Measurements from ENCODE around the gene SLC39A3. TPM values are rescaled to one million over a fixed set of nuclear protein-coding genes. Genes with fewer than 3 reads are reported as not detected.

The SLC39A3 gene
- total and polyA plus RNA-seq, 3 experiments from 2014 or later, result 35.4 to 51.3 (median 44.1) TPM

GRCh38 chr19:2782329-2782935, 42.6 kb upstream of the SLC39A3 start:
- Histone ChIP-seq H3K27me3 (ENCODE audit: insufficient read depth, low read length, poor library complexity, severe bottlenecking) (no peaks in the 10 kb centered on the region), H3K27ac (ENCODE audit: low read depth, low read length) (peak overlapping the region; percentile 94), H3K4me3 (ENCODE audit: low read length) (peak overlapping the region; percentile 93), H3K9me3 (ENCODE audit: low read length) (no peaks in the 10 kb centered on the region), H3K4me1 (ENCODE audit: insufficient read depth, low read length) (peaks cover 43% of the 10 kb centered on the region), H3K36me3 (ENCODE audit: insufficient read depth, low read length) (no peaks in the 10 kb centered on the region)
- peaks cover 0 to 9% (median 0%) of the 10 kb centered on the region in 3 donors for H3K36me3 Mint-ChIP-seq
- no peaks in the 10 kb centered on the region for H3K27me3 Mint-ChIP-seq
- H3K4me3 Mint-ChIP-seq, result peak overlapping the region; percentile 85 to 94 (median 87)
- peaks cover 46 to 73% (median 54%) of the 10 kb centered on the region in 3 donors for H3K4me1 Mint-ChIP-seq
- CTCF ChIA-PET, result interaction anchor here (1.0 to 1.5 kb wide), 2 partner anchors 134 to 168 kb away, joined by 3 to 4 read pairs; no protein-coding TSS in a partner anchor
- POLR2A ChIA-PET, result no interaction called here
- H3K9me3 Mint-ChIP-seq, result no peaks in the 10 kb centered on the region
- peak overlapping the region; percentile 86 to 98 (median 96) for H3K27ac Mint-ChIP-seq
- no peak for DNase-seq

GRCh38 chr19:2780284-2780683, 40.5 kb upstream of the SLC39A3 start:
- H3K27ac ChIP-seq (ENCODE audit: low read depth, low read length), result no peak overlapping the region
- no peak overlapping the region for H3K4me3 ChIP-seq (ENCODE audit: low read length)
- Mint-ChIP-seq H3K36me3 (peaks cover 0 to 12% (median 0%) of the 10 kb centered on the region in 3 donors), H3K27me3 (no peaks in the 10 kb centered on the region), H3K9me3 (no peaks in the 10 kb centered on the region), H3K4me1 (peaks cover 48 to 72% (median 55%) of the 10 kb centered on the region in 3 donors), H3K27ac (peak overlapping the region in 7 of 8 donors; percentile 18 to 96 (median 62)), H3K4me3 (peak overlapping the region in 3 of 7 donors; percentile 32 to 52 (median 44))
- no peaks in the 10 kb centered on the region for H3K9me3 ChIP-seq (ENCODE audit: low read length)
- DNase-seq, result no peak
- no peaks in the 10 kb centered on the region for H3K27me3 ChIP-seq (ENCODE audit: insufficient read depth, low read length, poor library complexity, severe bottlenecking)
- CTCF ChIA-PET, result interaction anchor here (1.0 kb wide), 1 partner anchor 39 kb away, joined by 3 read pairs; no protein-coding TSS in a partner anchor
- POLR2A ChIA-PET, result no interaction called here
- no peaks in the 10 kb centered on the region for H3K36me3 ChIP-seq (ENCODE audit: insufficient read depth, low read length)
- H3K4me1 ChIP-seq (ENCODE audit: insufficient read depth, low read length), result peaks cover 49% of the 10 kb centered on the region

- H3K27me3 ChIP-seq (ENCODE audit: insufficient read depth, low read length, poor library complexity, severe bottlenecking), result no peaks in the 10 kb centered on the region
- H3K27me3 Mint-ChIP-seq, result no peaks in the 10 kb centered on the region
- H3K4me1 Mint-ChIP-seq, result peaks cover 51 to 73% (median 58%) of the 10 kb centered on the region in 3 donors
- no peak overlapping the region for H3K4me3 ChIP-seq (ENCODE audit: low read length)
- ChIA-PET CTCF (interaction anchor here (1.0 kb wide), 1 partner anchor 40 kb away, joined by 3 read pairs; no protein-coding TSS in a partner anchor), POLR2A (no interaction called here)
- no peaks in the 10 kb centered on the region for H3K36me3 ChIP-seq (ENCODE audit: insufficient read depth, low read length)
- DNase-seq, result no peak
- H3K27ac ChIP-seq (ENCODE audit: low read depth, low read length), result no peak overlapping the region
- peak overlapping the region in 2 of 8 donors; percentile 32 to 45 for H3K27ac Mint-ChIP-seq
- peaks cover 0 to 17% (median 2%) of the 10 kb centered on the region in 3 donors for H3K36me3 Mint-ChIP-seq
- H3K4me3 Mint-ChIP-seq, result no peak overlapping the region
- no peaks in the 10 kb centered on the region for H3K9me3 ChIP-seq (ENCODE audit: low read length)
- H3K4me1 ChIP-seq (ENCODE audit: insufficient read depth, low read length), result peaks cover 46% of the 10 kb centered on the region
- H3K9me3 Mint-ChIP-seq, result no peaks in the 10 kb centered on the region
Measured at GRCh38 chr19:2779121-2779740, 39.4 kb upstream of the SLC39A3 start.

GRCh38 chr19:2777952-2778683, 38.3 kb upstream of the SLC39A3 start:
- Histone ChIP-seq H3K36me3 (ENCODE audit: insufficient read depth, low read length) (no peaks in the 10 kb centered on the region), H3K27me3 (ENCODE audit: insufficient read depth, low read length, poor library complexity, severe bottlenecking) (no peaks in the 10 kb centered on the region), H3K27ac (ENCODE audit: low read depth, low read length) (no peak overlapping the region), H3K4me3 (ENCODE audit: low read length) (no peak overlapping the region), H3K4me1 (ENCODE audit: insufficient read depth, low read length) (peaks cover 36% of the 10 kb centered on the region), H3K9me3 (ENCODE audit: low read length) (no peaks in the 10 kb centered on the region)
- Mint-ChIP-seq H3K27ac (peak overlapping the region in 3 of 8 donors; percentile 27 to 50 (median 41)), H3K9me3 (no peaks in the 10 kb centered on the region), H3K36me3 (peaks cover 0 to 17% (median 2%) of the 10 kb centered on the region in 3 donors), H3K4me1 (peaks cover 48 to 69% (median 54%) of the 10 kb centered on the region in 3 donors), H3K4me3 (peak overlapping the region in 1 of 7 donors; percentile 52), H3K27me3 (no peaks in the 10 kb centered on the region)
- ChIA-PET POLR2A (no interaction called here), CTCF (interaction anchor here (0.7 kb wide), 1 partner anchor 33 kb away, joined by 3 read pairs; no protein-coding TSS in a partner anchor)
- DNase-seq, result no peak

- Mint-ChIP-seq H3K4me1 (peaks cover 32 to 58% (median 39%) of the 10 kb centered on the region in 3 donors), H3K9me3 (no peaks in the 10 kb centered on the region), H3K36me3 (peaks cover 0 to 26% (median 2%) of the 10 kb centered on the region in 3 donors), H3K27me3 (no peaks in the 10 kb centered on the region), H3K27ac (peak overlapping the region; percentile 87 to 99 (median 97)), H3K4me3 (peak overlapping the region; percentile 60 to 91 (median 79))
- Histone ChIP-seq H3K36me3 (ENCODE audit: insufficient read depth, low read length) (no peaks in the 10 kb centered on the region), H3K4me3 (ENCODE audit: low read length) (peak overlapping the region; percentile 28), H3K4me1 (ENCODE audit: insufficient read depth, low read length) (peaks cover 18% of the 10 kb centered on the region), H3K27me3 (ENCODE audit: insufficient read depth, low read length, poor library complexity, severe bottlenecking) (no peaks in the 10 kb centered on the region), H3K27ac (ENCODE audit: low read depth, low read length) (peak overlapping the region; percentile 28), H3K9me3 (ENCODE audit: low read length) (no peaks in the 10 kb centered on the region)
- ChIA-PET CTCF (interaction anchor here (0.5 to 1.0 kb wide), 2 partner anchors 26 to 223 kb away, joined by 3 to 4 read pairs; no protein-coding TSS in a partner anchor), POLR2A (no interaction called here)
- peak; percentile 29 to 70 (median 58) for DNase-seq
Measured at GRCh38 chr19:2775556-2776430, 36.0 kb upstream of the SLC39A3 start.

- no peak overlapping the region for H3K27ac ChIP-seq (ENCODE audit: low read depth, low read length)
- peak overlapping the region; percentile 60 to 91 (median 79) for H3K4me3 Mint-ChIP-seq
- H3K27ac Mint-ChIP-seq, result peak overlapping the region; percentile 87 to 99 (median 97)
- H3K4me1 ChIP-seq (ENCODE audit: insufficient read depth, low read length), result peaks cover 18% of the 10 kb centered on the region
- no peaks in the 10 kb centered on the region for H3K36me3 ChIP-seq (ENCODE audit: insufficient read depth, low read length)
- H3K4me3 ChIP-seq (ENCODE audit: low read length), result peak overlapping the region; percentile 28
- H3K27me3 ChIP-seq (ENCODE audit: insufficient read depth, low read length, poor library complexity, severe bottlenecking), result no peaks in the 10 kb centered on the region
- peaks cover 26 to 52% (median 32%) of the 10 kb centered on the region in 3 donors for H3K4me1 Mint-ChIP-seq
- no peaks in the 10 kb centered on the region for H3K27me3 Mint-ChIP-seq
- peaks cover 0 to 24% (median 2%) of the 10 kb centered on the region in 3 donors for H3K36me3 Mint-ChIP-seq
- DNase-seq, result peak in 1 of 5 donors; percentile 15
- H3K9me3 Mint-ChIP-seq, result no peaks in the 10 kb centered on the region
- CTCF ChIA-PET, result interaction anchor here (1.0 to 1.5 kb wide), 2 partner anchors 25 to 26 kb away, joined by 3 read pairs; no protein-coding TSS in a partner anchor
- H3K9me3 ChIP-seq (ENCODE audit: low read length), result no peaks in the 10 kb centered on the region
- POLR2A ChIA-PET, result no interaction called here
Measured at GRCh38 chr19:2774953-2775555, 35.2 kb upstream of the SLC39A3 start.

All from CD8-positive, alpha-beta memory T cell (primary cell).